Measurements from ENCODE around the gene POTEF.
"Not testable (repeated sequence)": the region's sequence is repeated elsewhere in the genome, so short reads cannot be mapped to it uniquely, and the experiment has no call there.

POTEF gene

DNA sequence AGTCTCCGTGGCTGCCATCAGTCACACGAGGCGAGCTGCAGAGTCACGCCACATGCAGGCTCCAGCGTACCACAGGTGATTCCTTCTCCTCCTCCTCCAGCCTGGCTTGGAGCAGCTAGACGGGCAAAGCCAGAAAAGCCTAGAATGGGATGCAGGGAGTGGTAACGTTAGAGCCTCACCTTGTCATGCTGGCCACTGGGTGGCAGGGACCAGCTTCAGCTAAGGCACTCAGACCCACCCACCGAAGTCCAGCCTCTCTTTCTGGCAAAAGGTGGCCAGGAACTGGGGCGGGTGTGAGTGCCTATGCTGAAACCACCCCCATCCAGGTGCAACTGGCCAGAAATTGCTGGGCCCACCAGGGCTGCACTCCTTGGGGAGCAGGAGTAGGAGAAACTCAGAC is 1.3 kb downstream of the POTEF start:
- DNase-seq, result not testable (repeated sequence)

DNA sequence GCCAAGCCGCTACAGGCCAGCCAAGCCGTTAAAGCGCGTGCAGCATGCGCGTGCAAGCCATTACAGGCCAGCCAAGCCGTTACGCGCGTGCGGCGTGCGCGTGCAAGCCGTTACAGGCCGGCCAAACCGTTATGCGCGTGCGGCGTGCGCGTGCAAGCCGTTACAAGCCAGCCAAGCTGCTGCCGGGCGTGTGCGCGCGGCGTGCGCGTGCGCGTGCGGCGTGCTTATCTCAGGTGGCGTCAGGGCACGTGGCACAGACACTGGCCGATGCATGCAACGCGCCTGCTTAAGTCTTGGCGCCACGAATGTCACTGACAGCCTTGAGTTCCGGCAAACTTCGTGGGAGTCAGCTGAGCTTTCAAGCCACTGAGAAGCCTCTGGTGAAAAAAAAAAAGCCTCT is 8.1 kb downstream of the POTEF start:
- not testable (repeated sequence) for DNase-seq

DNA sequence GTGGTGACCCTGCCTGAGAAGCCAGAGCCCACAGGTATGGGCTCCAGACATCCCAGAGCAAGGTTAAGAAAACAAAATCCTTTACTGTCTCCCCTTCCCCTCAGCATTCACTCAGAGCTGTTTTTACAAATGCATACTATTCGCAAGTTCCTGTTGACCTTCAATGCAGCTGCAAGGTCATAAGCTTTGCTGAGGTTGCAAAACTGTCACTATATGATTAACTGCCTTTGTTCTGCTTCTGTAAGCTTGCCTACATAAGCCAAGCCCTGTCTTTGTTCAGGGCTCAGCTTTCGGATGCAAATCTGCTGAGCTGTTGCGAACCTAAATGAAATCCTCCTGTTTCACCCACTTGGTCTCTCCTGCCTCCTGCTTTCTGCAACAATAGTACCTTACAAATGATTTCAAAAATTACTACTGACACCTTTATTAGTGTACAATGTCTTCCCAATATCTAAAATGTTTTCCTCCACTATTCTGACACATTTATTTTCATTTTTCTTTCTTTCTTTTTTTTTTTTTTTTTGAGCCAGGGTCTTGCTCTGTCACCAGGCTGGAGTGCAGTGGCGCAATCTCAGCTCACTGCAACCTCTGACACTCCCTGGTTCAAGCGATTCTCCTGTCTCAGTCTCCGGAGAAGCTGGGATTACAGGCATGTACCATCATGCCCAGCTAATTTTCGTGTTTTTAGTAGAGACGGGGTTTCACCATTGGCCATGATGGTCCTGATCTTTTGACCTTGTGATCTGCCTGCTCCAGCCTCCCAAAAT is 26.2 kb downstream of the POTEF start:
- DNase-seq, result not testable (repeated sequence)

DNA sequence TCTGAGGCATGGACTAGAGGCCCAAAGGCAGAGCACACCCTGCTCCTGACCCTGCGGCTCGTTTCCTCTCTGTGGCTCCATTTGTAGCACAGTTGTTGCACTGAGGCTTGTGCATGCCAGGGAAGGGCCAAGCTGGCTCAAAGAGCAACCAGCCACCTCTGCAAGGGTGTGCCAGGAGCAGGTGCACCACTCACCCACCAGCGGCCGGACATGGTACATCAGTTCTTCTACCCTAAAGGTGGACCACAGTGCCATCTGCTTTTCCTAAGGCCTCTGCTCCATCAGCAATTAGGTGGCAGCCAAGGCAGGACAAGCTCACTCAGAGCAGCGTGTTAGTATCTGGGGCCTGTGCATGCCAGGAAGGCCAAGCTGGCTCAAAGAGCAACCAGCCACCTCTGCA is 66.4 kb downstream of the POTEF start:
- DNase-seq, result not testable (repeated sequence)

DNA sequence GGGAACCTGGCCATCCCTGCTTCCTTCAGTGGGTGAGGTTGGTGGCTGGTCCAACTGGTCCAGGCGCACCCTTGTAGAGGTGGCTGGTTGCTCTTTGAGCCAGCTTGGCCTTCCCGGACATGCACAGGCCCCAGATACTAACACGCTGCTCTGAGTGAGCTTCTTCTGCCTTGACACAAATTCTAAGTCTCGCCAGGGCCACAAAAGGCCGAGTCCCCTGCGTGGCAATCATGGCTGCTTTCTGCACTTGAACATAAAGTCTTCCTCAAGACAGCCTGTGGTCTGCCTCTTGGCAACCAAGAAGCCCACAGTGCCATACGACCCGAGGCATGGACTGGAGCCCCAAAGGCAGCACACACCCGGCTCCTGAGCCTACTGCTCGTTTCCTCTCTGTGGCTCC is 69.0 kb downstream of the POTEF start:
- not testable (repeated sequence) for DNase-seq

DNA sequence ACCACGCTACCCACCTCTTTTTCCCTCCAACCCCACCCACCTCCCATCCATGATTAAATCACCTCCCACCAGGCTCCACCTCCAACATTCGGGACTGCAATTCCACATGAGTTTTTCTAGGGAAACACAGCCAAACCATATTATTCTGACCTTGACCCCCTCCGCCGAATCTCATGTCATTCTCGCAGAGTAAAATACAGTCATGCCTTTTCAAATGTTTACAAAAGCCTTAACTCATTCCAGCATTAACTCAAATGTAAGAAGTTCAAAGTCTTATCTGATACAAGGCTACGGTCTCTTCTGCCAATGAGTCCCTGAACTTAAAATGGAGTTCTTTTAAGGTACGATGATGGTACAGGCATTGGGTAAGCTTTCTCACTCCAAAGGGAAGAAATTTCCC is 72.7 kb downstream of the POTEF start:
- DNase-seq, result not testable (repeated sequence)

DNA sequence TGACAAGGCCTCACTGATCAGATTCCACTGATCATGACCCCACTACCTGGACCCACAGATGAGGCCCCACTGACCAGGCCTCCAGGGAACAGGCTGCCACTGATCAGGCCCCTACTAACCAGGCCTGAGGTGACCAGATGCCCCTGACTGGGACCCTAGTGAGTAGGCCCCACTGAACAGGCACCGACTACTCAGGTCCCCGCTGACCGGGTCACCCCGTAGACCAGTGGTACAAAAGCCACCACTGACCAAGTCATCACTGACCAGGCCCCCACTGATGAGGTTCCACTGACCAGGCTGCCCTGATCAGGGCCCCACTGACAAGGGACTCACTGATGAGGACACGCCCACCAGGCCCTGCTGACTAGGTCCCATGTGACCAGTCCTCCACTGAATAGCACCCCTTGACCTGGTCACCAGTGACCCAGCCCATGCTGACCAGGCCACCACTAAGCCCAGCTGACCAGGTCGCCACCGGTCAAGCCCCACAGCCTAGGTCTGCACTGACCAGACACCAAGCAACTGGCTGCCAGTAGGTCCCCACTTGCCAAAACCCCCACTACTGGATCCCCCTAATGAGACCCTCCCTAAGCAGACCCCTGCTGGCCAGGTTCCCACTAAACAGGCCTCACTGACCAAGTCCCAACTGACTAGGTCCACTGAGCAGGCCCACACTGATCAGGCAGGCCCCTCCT is 75.7 kb downstream of the POTEF start:
- not testable (repeated sequence) for DNase-seq

DNA sequence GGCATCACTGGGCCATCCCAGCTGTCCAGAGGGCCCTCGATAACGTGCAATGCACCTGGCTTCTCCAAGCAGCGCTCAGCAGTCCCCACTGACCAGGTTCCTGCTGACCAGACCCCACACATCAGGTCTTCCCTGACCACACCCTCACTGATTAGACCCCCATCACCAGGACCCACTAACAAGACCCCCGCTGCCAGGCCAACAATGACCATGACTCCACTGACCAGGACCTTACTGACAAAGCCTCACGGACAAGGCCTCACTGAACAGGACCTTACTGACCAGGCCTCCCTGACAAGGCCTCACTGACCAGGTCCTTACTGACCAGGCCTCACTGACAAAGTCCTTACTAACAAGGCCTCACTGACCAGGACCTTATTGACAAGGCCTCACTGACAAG is 76.6 kb downstream of the POTEF start:
- DNase-seq, result not testable (repeated sequence)

DNA sequence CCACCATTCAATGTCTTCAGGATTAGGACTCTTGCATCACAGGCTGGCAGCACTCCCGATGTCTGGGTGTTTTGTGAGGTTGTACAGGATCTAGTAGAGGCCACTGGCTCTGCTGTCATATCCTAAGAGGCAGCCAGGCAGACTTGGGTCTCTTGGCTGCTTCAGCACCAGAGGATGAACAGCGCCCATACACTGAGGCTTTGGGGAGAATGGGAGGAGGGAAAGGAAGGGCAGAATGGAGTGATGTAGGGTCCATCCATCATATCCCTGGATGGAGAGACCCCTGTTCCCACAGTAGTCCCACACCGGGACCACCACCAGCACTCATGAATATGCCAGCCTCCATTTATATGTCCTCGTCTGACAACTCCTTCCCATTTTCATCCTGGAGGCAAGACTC is 80.6 kb downstream of the POTEF start:
- DNase-seq, result not testable (repeated sequence)

DNA sequence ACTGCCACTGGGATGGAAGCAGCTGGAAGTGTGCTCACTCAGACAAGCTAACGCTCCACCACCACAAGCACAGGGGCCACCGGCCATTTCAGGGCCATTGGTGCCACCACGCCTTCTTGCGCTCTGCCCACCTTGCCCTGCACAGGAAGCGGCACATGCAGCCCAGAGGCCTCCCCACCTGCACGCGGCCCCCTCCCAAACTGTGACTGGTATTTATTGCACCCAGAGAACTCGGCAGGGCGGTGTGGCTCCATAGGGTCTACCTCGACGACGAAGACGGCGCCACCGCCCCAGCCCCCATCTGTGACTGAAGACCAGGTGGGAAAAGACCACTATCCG is 90.8 kb downstream of the POTEF start:
- not testable (repeated sequence) for DNase-seq

DNA sequence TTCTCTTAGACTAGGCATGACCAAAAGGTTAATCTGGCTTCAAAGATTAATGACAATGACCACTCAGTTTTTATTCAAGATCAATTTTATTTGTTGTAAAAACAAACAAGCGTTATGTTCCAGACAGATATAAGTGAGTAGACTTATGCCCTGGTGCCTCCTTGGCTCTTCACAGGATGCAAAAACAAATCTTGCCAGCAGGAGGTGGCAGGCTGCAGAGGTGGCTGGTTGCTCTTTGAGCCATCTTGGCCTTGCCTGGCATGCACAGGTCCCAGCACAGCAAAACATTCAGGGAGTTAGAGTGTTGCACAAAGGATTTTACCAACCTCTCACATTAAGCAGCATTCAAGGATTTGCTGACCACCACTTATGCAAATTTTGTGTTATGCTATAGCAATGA is 103.1 kb downstream of the POTEF start:
- not testable (repeated sequence) for DNase-seq
